ENCODE results near the gene C10orf90. TPM values are rescaled to one million over a fixed set of nuclear protein-coding genes. Genes with fewer than 3 reads are reported as not detected.

The C10orf90 gene
- total RNA-seq, 4 donors from 2014 or later, result not detected

DNA sequence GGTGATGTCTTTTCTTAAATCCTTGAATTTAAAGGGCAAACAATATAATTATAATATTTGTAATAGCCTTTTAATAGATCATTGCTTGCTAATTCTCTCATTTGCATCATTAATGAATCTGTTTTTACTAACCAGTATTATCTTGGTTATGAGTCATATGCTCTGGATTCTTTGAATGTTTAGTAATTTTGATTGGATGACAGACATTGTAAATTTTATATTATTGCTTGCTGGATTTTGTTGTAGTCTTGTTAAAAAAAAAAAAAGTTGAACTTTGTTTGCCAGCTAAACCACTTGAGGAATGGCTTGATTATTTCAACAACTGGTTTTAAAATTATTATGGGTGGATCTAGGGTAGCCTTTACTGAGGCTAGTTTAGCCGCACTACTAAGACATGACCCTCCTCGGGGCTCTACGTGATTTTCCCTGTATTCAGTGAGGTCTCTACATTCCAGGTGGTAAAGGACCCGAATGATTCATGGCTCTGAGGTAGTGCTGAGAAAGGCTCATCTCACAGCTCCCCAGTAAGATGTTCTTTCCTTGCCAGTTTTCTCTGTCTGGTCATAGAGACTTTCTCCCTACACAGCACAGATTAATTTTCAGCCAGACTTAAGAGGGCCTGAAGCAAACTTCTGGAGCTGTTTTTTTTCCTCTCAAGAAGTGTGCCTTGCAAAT is 8.5 kb downstream of the C10orf90 start:
- 60 to 68% methylated on average over 4 of the region's 4 CpGs for WGBS, 2 donors
- Histone ChIP-seq H3K27me3 (no peaks in the 10 kb centered on the region), H3K9me3 (no peaks in the 10 kb centered on the region), H3K27ac (no peak overlapping the region), H3K36me3 (no peaks in the 10 kb centered on the region), H3K4me3 (no peak overlapping the region), H3K4me1 (peaks cover 0 to 9% (median 0%) of the 10 kb centered on the region in 4 donors)
- DNase-seq (ENCODE audit: low spot score in 2 of 2), result no peak
- TF ChIP-seq POLR2A (IDR thresholded peaks at IDR 0.05), result no peak

DNA sequence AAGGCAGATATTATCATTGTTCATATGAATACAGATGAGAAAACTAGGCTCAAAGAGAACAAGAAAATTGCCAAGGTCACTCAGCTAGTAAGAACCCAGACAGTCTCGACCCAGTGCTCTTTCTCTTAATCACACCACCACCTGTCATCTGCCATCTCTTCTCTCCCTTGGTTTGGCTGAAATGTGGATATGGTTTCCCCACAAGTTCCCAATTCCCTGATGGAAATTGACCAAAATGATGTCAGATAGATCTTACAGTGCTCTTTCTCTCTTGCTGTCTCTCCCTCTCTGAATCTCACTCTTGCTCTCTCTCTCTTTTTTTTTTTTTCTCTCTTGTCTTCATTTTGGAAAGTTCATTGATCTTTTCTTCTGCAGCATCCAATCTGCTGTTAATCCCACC is 9.1 kb downstream of the C10orf90 start:
- 86% methylated on average over 1 of the region's 1 CpG for WGBS, 2 donors
- H3K4me3 ChIP-seq, result no peak overlapping the region
- no peaks in the 10 kb centered on the region for H3K9me3 ChIP-seq
- no peak for DNase-seq (ENCODE audit: low spot score in 2 of 2)
- H3K36me3 ChIP-seq, result no peaks in the 10 kb centered on the region
- TF ChIP-seq POLR2A (IDR thresholded peaks at IDR 0.05) (no peak), EP300 (IDR thresholded peaks at IDR 0.05) (no peak)
- TF ChIP-seq, protein P1, sequence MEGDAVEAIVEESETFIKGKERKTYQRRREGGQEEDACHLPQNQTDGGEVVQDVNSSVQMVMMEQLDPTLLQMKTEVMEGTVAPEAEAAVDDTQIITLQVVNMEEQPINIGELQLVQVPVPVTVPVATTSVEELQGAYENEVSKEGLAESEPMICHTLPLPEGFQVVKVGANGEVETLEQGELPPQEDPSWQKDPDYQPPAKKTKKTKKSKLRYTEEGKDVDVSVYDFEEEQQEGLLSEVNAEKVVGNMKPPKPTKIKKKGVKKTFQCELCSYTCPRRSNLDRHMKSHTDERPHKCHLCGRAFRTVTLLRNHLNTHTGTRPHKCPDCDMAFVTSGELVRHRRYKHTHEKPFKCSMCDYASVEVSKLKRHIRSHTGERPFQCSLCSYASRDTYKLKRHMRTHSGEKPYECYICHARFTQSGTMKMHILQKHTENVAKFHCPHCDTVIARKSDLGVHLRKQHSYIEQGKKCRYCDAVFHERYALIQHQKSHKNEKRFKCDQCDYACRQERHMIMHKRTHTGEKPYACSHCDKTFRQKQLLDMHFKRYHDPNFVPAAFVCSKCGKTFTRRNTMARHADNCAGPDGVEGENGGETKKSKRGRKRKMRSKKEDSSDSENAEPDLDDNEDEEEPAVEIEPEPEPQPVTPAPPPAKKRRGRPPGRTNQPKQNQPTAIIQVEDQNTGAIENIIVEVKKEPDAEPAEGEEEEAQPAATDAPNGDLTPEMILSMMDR (IDR thresholded peaks at IDR 0.05), result no peak
- H3K27ac ChIP-seq, result no peak overlapping the region
- H3K27me3 ChIP-seq, result no peaks in the 10 kb centered on the region
- peaks cover 0 to 9% (median 0%) of the 10 kb centered on the region in 4 donors for H3K4me1 ChIP-seq

DNA sequence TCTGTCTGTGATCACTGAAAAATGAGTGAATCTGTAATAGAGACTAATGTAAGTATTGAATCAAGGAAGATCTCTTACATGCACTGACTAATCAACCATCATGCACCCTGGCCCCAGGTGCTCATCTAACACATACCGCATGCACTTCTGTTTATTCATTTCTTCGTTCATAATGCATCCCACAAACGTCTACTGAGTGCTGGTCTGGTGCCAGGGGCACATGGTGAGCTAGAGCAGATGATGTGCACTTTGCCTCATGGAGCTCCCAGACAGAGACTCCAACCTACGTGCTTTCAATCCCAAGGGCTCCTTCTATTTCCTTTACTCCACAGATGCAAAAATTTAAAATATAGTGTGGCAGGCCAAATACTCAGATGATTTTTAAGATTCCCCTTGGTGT is 10.7 kb downstream of the C10orf90 start:
- Histone ChIP-seq H3K36me3 (no peaks in the 10 kb centered on the region), H3K4me3 (no peak overlapping the region), H3K9me3 (no peaks in the 10 kb centered on the region), H3K27me3 (no peaks in the 10 kb centered on the region), H3K27ac (no peak overlapping the region), H3K4me1 (peaks cover 0 to 9% (median 0%) of the 10 kb centered on the region in 4 donors)
- DNase-seq (ENCODE audit: low spot score in 2 of 2), result no peak
- TF ChIP-seq, protein P1 (IDR thresholded peaks at IDR 0.05), result no peak
- TF ChIP-seq EP300 (IDR thresholded peaks at IDR 0.05), result no peak
- TF ChIP-seq POLR2A (IDR thresholded peaks at IDR 0.05), result no peak
- 60 to 61% methylated on average over 4 of the region's 4 CpGs for WGBS, 2 donors

DNA sequence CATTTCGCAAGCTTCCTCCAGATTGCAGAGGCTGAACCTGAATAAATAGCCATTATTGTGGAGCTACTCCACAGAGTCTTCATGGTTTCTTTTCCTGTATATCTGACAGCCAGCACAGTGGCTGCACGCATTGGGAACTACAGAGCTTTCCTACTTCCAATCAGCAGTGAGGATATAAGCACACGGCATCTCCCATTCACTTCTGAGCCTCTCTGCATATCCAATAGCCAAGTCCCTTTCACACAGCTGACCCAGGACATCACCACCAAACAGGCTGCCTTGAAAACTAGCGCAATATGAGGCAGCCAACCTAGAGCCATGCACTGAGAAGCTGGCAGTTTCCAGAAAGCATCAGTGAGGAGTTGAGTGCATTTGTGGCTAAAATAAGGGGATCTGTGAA is 11.6 kb downstream of the C10orf90 start:
- Histone ChIP-seq H3K27me3 (no peaks in the 10 kb centered on the region), H3K4me1 (peaks cover 0 to 9% (median 0%) of the 10 kb centered on the region in 4 donors), H3K36me3 (no peaks in the 10 kb centered on the region), H3K27ac (no peak overlapping the region), H3K9me3 (no peaks in the 10 kb centered on the region), H3K4me3 (no peak overlapping the region)
- DNase-seq (ENCODE audit: low spot score in 2 of 2), result no peak
- TF ChIP-seq EP300 (IDR thresholded peaks at IDR 0.05) (no peak), POLR2A (IDR thresholded peaks at IDR 0.05) (no peak)
- TF ChIP-seq, protein P1 (IDR thresholded peaks at IDR 0.05), result no peak
- 70 to 76% methylated on average over 4 of the region's 4 CpGs for WGBS, 2 donors

DNA sequence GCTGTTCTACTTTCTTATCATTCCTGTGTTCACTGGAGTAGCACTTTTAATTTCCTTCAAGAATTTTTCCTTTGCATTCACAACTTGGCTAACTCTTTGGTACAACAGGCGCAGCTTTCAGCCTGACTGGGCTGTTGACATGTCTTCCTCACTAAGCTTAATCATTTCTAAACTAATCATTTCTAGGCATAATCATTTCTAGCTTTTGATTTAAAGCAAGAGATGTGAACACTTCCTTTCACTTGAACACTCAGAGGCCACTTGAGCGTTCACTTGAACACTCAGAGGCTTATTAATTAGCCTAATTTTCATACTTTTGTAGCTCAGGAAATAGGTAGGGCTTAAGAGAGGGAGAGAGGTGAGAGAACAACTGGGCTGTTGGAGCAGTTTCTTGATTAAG is 15.9 kb downstream of the C10orf90 start:
- Histone ChIP-seq H3K27me3 (no peaks in the 10 kb centered on the region), H3K9me3 (no peaks in the 10 kb centered on the region), H3K27ac (no peak overlapping the region), H3K4me1 (no peaks in the 10 kb centered on the region), H3K36me3 (no peaks in the 10 kb centered on the region), H3K4me3 (no peak overlapping the region)
- TF ChIP-seq EP300 (IDR thresholded peaks at IDR 0.05), result no peak
- TF ChIP-seq, protein P1 (IDR thresholded peaks at IDR 0.05), result no peak
- 86 to 90% methylated on average over 2 of the region's 2 CpGs for WGBS, 2 donors
- no peak for DNase-seq (ENCODE audit: low spot score in 2 of 2)
